ENCODE data around the gene STC2.

STC2 gene

GRCh38 chr5:173315495-173316338, 12.5 kb downstream of the STC2 start:
- no peak for TF ChIP-seq CTCF (conservative IDR thresholded peaks at IDR 0.05)
- H3K27ac ChIP-seq, result peak overlapping the region; percentile 90

GRCh38 chr5:173314166-173314952, 13.9 kb downstream of the STC2 start:
- TF ChIP-seq CTCF (conservative IDR thresholded peaks at IDR 0.05), result no peak
- peak overlapping the region; percentile 90 for H3K27ac ChIP-seq

DNA sequence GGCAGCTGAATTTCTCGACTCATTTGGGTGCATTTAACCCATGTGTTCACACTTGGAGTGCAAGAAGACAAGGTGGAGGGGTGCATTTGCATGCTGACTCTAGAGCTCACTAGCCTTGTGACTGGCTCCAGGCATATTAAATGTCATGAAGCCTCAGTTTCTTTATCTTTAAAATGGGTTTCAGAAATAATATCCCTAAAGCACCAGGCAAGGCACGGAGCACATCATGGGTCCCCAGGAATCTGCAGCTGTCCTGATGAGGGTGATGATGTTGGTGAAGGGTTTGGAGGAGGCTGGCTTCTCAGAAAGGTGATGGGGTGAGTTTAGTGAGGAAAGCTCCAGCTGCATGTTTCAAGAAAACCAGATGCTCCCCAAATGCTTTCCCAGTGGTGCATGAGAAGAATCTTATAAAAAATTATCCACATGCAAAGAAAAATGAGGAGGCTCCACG, 14.8 kb downstream of the STC2 start:
- peak overlapping the region; percentile 90 for H3K27ac ChIP-seq
- no peak for TF ChIP-seq CTCF (conservative IDR thresholded peaks at IDR 0.05)

DNA sequence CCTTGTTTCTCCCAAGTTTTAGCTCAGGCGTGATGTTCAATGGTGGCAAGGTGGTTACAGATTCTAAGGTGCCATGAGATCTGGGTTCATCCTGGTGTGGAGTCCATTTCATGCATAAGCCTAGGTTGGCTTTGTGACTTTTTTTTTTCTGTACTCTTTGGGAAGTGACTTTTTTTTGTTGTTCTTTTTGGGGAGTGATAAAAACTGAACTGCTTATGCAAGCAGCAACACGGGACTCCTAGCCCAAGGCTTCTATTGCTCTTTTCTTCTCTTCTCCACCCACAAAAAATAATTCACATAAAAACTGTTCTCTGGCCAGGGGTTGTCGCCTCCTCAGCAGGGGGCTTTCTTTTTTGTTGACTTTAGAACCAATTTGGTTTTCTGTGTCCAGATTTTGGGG, 15.4 kb downstream of the STC2 start:
- no peak for TF ChIP-seq CTCF (conservative IDR thresholded peaks at IDR 0.05)
- H3K27ac ChIP-seq, result peak overlapping the region; percentile 90; the same call in 1 of the 2 replicates

GRCh38 chr5:173311818-173312585, 16.2 kb downstream of the STC2 start:
- no peak overlapping the region for H3K27ac ChIP-seq
- no peak for TF ChIP-seq CTCF (conservative IDR thresholded peaks at IDR 0.05)

GRCh38 chr5:173310861-173311785, 17.1 kb downstream of the STC2 start:
- H3K27ac ChIP-seq, result no peak overlapping the region
- no peak for TF ChIP-seq CTCF (conservative IDR thresholded peaks at IDR 0.05)

Measured in VCaP (cell line).